Measurements from ENCODE around the gene PLCL1.

- TF ChIP-seq CTCF (IDR thresholded peaks at IDR 0.05), result peak; percentile 55 to 75 (median 62)
- TF ChIP-seq POLR2AphosphoS5 (IDR thresholded peaks at IDR 0.05), result no peak
- no peak for TF ChIP-seq EP300 (IDR thresholded peaks at IDR 0.05)
Measured at GRCh38 chr2:197786010-197786877, 18.1 kb upstream of the PLCL1 start.
